ENCODE measurements around the gene BEST4.

- TF ChIP-seq, protein P1, sequence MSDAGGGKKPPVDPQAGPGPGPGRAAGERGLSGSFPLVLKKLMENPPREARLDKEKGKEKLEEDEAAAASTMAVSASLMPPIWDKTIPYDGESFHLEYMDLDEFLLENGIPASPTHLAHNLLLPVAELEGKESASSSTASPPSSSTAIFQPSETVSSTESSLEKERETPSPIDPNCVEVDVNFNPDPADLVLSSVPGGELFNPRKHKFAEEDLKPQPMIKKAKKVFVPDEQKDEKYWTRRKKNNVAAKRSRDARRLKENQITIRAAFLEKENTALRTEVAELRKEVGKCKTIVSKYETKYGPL (CRISPR knock-in tag; IDR thresholded peaks at IDR 0.05), result no peak
- TF ChIP-seq IKZF1 (IDR thresholded peaks at IDR 0.05), result no peak
- no peak for TF ChIP-seq SRSF1 (optimal IDR thresholded peaks at IDR 0.05; ENCODE audit: low read depth, low read length)
- TF ChIP-seq YY1 (IDR thresholded peaks at IDR 0.05; ENCODE audit: insufficient read depth, insufficient replicate concordance, low read depth, low read length), result no peak
- TF ChIP-seq SNRNP70 (IDR thresholded peaks at IDR 0.05; ENCODE audit: low read depth, low read length), result no peak
- TF ChIP-seq TCF12 (IDR thresholded peaks at IDR 0.05), result no peak
- TF ChIP-seq TCF12 (CRISPR knock-in tag; IDR thresholded peaks at IDR 0.05), result no peak
- TF ChIP-seq PLSCR1 (CRISPR knock-in tag; IDR thresholded peaks at IDR 0.05; ENCODE audit: borderline replicate concordance), result no peak
- TF ChIP-seq ZBTB3 (CRISPR knock-in tag; IDR thresholded peaks at IDR 0.05; ENCODE audit: borderline replicate concordance, low read depth), result no peak
Observed at GRCh38 chr1:44802306-44803061, 14.5 kb upstream of the BEST4 start.

Data from HepG2 (cell line).